GM12878 (cell line): ENCODE results near the gene BICC1. TPM values are rescaled to one million over a fixed set of nuclear protein-coding genes. Genes with fewer than 3 reads are reported as not detected.

Source experiments
- ATAC-seq: fragments of 200-7000 bp; cut with Tn5 transposase; 3 replicates; pipeline ENCODE4 v1.9.1; 2020; ENCODE audit warnings: mild to moderate bottlenecking, moderate library complexity
- BruUV-seq: library from RNA; stranded (reverse); fragments of 400-500 nt; replicated peaks from 2 replicates; lab custom pipeline; 2021; lab: Mats Ljungman, UMichigan
- CTCF ChIA-PET: fragments of 300-600 bp; sonication (Branson Sonifier 250); formaldehyde crosslinking; extraction: SDS; loops from one replicate; lab custom pipeline; 2021; ENCODE audit warnings: inconsistent platforms; lab: Yijun Ruan, JAX
- POLR2A ChIA-PET: fragments of 350-600 bp; formaldehyde crosslinking; extraction: SDS; loops from one replicate; lab custom pipeline; 2021; ENCODE audit warnings: inconsistent platforms; lab: Charles Lee
- RAD21 ChIA-PET: fragments of 300-600 bp; sonication (Branson Sonifier 250); formaldehyde crosslinking; loops from one replicate; lab custom pipeline; 2023; ENCODE audit warnings: antibody characterized with exemption; ENCODE audit not compliant: unreplicated experiment; lab: Charles Lee
- SMC1A ChIA-PET: fragments of 300-600 bp; sonication (Branson Sonifier 250); formaldehyde crosslinking; loops from one replicate; lab custom pipeline; 2023; ENCODE audit not compliant: unreplicated experiment, uncharacterized antibody; lab: Charles Lee
- DNase-seq: peaks from one replicate; pipeline ENCODE4 v3.0.0-alpha.2; 2011; ENCODE audit warnings: low read depth, low spot score
- FAIRE-seq: peaks from 3 replicates; lab custom pipeline; 2011; peaks lifted over from hg19 to GRCh38; lab: Jason Lieb, UNC
- H2AFZ ChIP-seq: 2 replicates; pipeline ENCODE4 v1.6.0; 2011; ENCODE audit warnings: low read depth, low read length, control low read depth; ENCODE audit not compliant: control insufficient read depth
- H3K27ac ChIP-seq: 2 replicates; pipeline ENCODE4 v1.5.1; 2011; ENCODE audit warnings: control low read depth; ENCODE audit not compliant: control insufficient read depth, insufficient read depth
- H3K27me3 ChIP-seq, 2 experiments: replicated peaks in 1 of 2; 2 replicates each; pipeline versions ENCODE4 v1.6.0 to v1.6.1; 2011; ENCODE audit warnings: low read length in 1 of 2; ENCODE audit not compliant: control insufficient read depth in 2 of 2, insufficient read depth in 2 of 2
- H3K36me3 ChIP-seq, 2 experiments: 2 replicates each; pipeline ENCODE4 v1.5.1; 2011; ENCODE audit warnings: low read length in 1 of 2; ENCODE audit not compliant: control insufficient read depth in 2 of 2, insufficient read depth in 2 of 2
- H3K4me1 ChIP-seq: 2 replicates; pipeline ENCODE4 v1.6.1; 2011; ENCODE audit warnings: mild to moderate bottlenecking, low read length, moderate library complexity, mixed read lengths; ENCODE audit not compliant: control insufficient read depth, insufficient read depth
- H3K4me2 ChIP-seq: 2 replicates; pipeline ENCODE4 v1.6.0; 2011; ENCODE audit warnings: control low read depth; ENCODE audit not compliant: control insufficient read depth, insufficient read depth
- H3K4me3 ChIP-seq: fragments of 200-600 bp; sonication (generic); 2 replicates; pipeline ENCODE4 v1.5.1; 2016
- H3K79me2 ChIP-seq: 2 replicates; pipeline ENCODE4 v1.6.0; 2011; ENCODE audit warnings: low read length; ENCODE audit not compliant: control insufficient read depth, insufficient read depth
- H3K9ac ChIP-seq: 2 replicates; pipeline ENCODE4 v1.8.0; 2011; ENCODE audit warnings: low read length, control low read depth, mixed read lengths; ENCODE audit not compliant: control insufficient read depth, insufficient read depth
- H3K9me3 ChIP-seq: replicated peaks from 3 replicates; pipeline ENCODE4 v1.5.1; 2011; ENCODE audit warnings: mild to moderate bottlenecking, low read length; ENCODE audit not compliant: control insufficient read depth, insufficient read depth
- H4K20me1 ChIP-seq: 2 replicates; pipeline ENCODE4 v1.6.0; 2011; ENCODE audit not compliant: control insufficient read depth, insufficient read depth
- ASH2L ChIP-seq: fragments of 300-600, 200-600 bp; sonication (generic); IDR thresholded peaks from 2 replicates; pipeline ENCODE4 v1.6.1; 2017; ENCODE audit warnings: low read depth, mild to moderate bottlenecking, borderline replicate concordance
- CBX3 ChIP-seq: fragments of 200-600 bp; sonication (generic); IDR thresholded peaks from 2 replicates; pipeline ENCODE4 v1.6.1; 2016; ENCODE audit warnings: low read depth, borderline replicate concordance
- CREM ChIP-seq: IDR thresholded peaks from 2 replicates; pipeline ENCODE4 v1.6.1; 2014; ENCODE audit warnings: antibody characterized with exemption, low read depth
- JUND ChIP-seq: IDR thresholded peaks from 2 replicates; pipeline ENCODE4 v1.6.1; 2012; ENCODE audit warnings: low read depth, mild to moderate bottlenecking, low read length, improper control_type of control experiment, moderate library complexity
- NFYA ChIP-seq: IDR thresholded peaks from 2 replicates; pipeline ENCODE4 v1.6.1; 2011; ENCODE audit warnings: low read depth, mild to moderate bottlenecking, low read length, improper control_type of control experiment, borderline replicate concordance
- RCOR1 ChIP-seq: conservative IDR thresholded peaks from 2 replicates; pipeline ENCODE4 v1.6.1; 2012; ENCODE audit warnings: low read depth, low read length, improper control_type of control experiment
- SIX5 ChIP-seq: IDR thresholded peaks from 2 replicates; pipeline ENCODE4 v1.6.1; 2011; ENCODE audit warnings: mild to moderate bottlenecking, low read depth, low read length, moderate library complexity; ENCODE audit not compliant: severe bottlenecking
- SMARCA5 ChIP-seq: fragments of 450-650 bp; IDR thresholded peaks from 2 replicates; pipeline ENCODE4 v1.6.1; 2017; ENCODE audit warnings: mild to moderate bottlenecking
- SREBF1 ChIP-seq: IDR thresholded peaks from 2 replicates; pipeline ENCODE4 v1.6.1; 2012; ENCODE audit warnings: mild to moderate bottlenecking, low read length
- STAT1 ChIP-seq: fragments of 450-650 bp; conservative IDR thresholded peaks from 2 replicates; pipeline ENCODE4 v1.6.1; 2014; ENCODE audit warnings: antibody characterized with exemption, mild to moderate bottlenecking
- TAF1 ChIP-seq: IDR thresholded peaks from 2 replicates; pipeline ENCODE4 v1.6.1; 2011; ENCODE audit warnings: mild to moderate bottlenecking, low read depth, low read length, borderline replicate concordance
- TCF3 ChIP-seq: IDR thresholded peaks from 2 replicates; pipeline ENCODE4 v1.6.1; 2012; ENCODE audit warnings: low read depth, mild to moderate bottlenecking, low read length, borderline replicate concordance; ENCODE audit not compliant: insufficient read depth
- YY1 ChIP-seq: IDR thresholded peaks from 2 replicates; pipeline ENCODE4 v1.6.1; 2011; ENCODE audit warnings: low read depth, mild to moderate bottlenecking, low read length
- WGBS: methylation state at CpG from one replicate; pipeline ENCODE4 v1.1.6; 2016; ENCODE audit warnings: low lambda C conversion rate; ENCODE audit not compliant: insufficient replicate concordance, insufficient coverage; ENCODE audit errors: missing lambda C conversion rate; 5-methylcytosine and 5-hydroxymethylcytosine counted together
- in situ Hi-C: fragments of 300-500 bp; cut with MboI; formaldehyde crosslinking; loops from 9 replicates; pipeline ENCODE4 v1.14.3; 2018; ENCODE audit warnings: mixed read lengths
- intact Hi-C: fragments of 100-400 bp; cut with micrococcal nuclease; formaldehyde crosslinking; loops from one replicate; pipeline ENCODE4 v1.14.2; 2022; ENCODE audit not compliant: unreplicated experiment
- polyA plus RNA-seq, 11 experiments: library from polyadenylated mRNA; depleted of rRNA in 4 of 11; unstranded in 6 of 11; stranded (reverse) in 5 of 11; fragments of >200 nt; fragmentation: Nextera tagmentation in 4 of 11; fragmentation: Illumina TruSeq in 1 of 11; extraction: Ambion mirVana in 4 of 11; extraction: Trizol in 1 of 11; gene quantifications; 1 replicate in 1 of 11; 2 replicates in 10 of 11; pipeline versions ENCODE4 v1.2.1 to v1.2.3, GENCODE V29; 2011 to 2016; ENCODE audit warnings: inconsistent platforms in 2 of 11, missing spikeins in 2 of 11, low read depth in 1 of 11
- total RNA-seq, 4 experiments: library from RNA; depleted of rRNA in 3 of 4; stranded (reverse); fragments of >200 nt in 3 of 4; fragmentation: Illumina TruSeq in 1 of 4; extraction: Trizol in 1 of 4; gene quantifications; 2 replicates each; pipeline versions ENCODE4 v1.2.1 to v1.2.3, GENCODE V29; 2013 to 2021
- TF ChIP-seq, protein P1 (sequence below): fragments of 450-650 bp; IDR thresholded peaks from 2 replicates; pipeline ENCODE4 v1.6.1; 2017; ENCODE audit warnings: antibody characterized with exemption, mild to moderate bottlenecking, moderate library complexity
- TF ChIP-seq, protein P2 (sequence below): IDR thresholded peaks from 2 replicates; pipeline ENCODE4 v1.6.1; 2012; ENCODE audit warnings: mild to moderate bottlenecking, low read depth, low read length
- TF ChIP-seq, protein P3 (sequence below): IDR thresholded peaks from 2 replicates; pipeline ENCODE4 v1.6.1; 2012; ENCODE audit warnings: low read depth, low read length, improper control_type of control experiment

The BICC1 gene
- total and polyA plus RNA-seq, 10 of the 15 experiments (the other 5 are each of a cell fraction or from before 2014, with no cell fraction given), result 0.01 to 0.10 (median 0.04) TPM; not detected in 5

DNA sequence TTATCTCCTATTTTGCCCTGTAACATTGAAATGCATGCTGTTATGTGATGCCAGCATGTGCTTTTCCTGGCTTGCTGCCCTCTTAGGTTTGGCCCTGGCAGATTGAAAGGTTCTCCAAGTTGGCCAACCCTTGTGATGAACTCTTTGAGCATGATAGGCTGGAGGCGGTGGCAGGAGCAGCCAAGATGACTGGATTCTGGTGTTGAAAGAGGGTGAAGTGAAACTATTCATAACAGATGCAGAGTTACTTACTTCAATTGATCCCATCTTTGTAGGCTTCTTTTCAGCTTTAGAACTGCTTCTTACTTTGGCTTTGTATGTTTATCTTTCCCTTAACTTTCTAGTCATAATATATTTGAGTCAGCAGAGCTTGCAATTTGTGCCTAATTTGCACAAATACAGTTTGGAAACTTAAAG lies 57.6 kb downstream of the BICC1 start:
- no peaks in the 10 kb centered on the region for H3K36me3 ChIP-seq
- no peak for TF ChIP-seq TCF3
- TF ChIP-seq ASH2L, result no peak
- TF ChIP-seq YY1, result no peak
- TF ChIP-seq SMARCA5, result no peak
- TF ChIP-seq, protein P1, sequence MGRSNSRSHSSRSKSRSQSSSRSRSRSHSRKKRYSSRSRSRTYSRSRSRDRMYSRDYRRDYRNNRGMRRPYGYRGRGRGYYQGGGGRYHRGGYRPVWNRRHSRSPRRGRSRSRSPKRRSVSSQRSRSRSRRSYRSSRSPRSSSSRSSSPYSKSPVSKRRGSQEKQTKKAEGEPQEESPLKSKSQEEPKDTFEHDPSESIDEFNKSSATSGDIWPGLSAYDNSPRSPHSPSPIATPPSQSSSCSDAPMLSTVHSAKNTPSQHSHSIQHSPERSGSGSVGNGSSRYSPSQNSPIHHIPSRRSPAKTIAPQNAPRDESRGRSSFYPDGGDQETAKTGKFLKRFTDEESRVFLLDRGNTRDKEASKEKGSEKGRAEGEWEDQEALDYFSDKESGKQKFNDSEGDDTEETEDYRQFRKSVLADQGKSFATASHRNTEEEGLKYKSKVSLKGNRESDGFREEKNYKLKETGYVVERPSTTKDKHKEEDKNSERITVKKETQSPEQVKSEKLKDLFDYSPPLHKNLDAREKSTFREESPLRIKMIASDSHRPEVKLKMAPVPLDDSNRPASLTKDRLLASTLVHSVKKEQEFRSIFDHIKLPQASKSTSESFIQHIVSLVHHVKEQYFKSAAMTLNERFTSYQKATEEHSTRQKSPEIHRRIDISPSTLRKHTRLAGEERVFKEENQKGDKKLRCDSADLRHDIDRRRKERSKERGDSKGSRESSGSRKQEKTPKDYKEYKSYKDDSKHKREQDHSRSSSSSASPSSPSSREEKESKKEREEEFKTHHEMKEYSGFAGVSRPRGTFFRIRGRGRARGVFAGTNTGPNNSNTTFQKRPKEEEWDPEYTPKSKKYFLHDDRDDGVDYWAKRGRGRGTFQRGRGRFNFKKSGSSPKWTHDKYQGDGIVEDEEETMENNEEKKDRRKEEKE, result no peak
- TF ChIP-seq, protein P2, sequence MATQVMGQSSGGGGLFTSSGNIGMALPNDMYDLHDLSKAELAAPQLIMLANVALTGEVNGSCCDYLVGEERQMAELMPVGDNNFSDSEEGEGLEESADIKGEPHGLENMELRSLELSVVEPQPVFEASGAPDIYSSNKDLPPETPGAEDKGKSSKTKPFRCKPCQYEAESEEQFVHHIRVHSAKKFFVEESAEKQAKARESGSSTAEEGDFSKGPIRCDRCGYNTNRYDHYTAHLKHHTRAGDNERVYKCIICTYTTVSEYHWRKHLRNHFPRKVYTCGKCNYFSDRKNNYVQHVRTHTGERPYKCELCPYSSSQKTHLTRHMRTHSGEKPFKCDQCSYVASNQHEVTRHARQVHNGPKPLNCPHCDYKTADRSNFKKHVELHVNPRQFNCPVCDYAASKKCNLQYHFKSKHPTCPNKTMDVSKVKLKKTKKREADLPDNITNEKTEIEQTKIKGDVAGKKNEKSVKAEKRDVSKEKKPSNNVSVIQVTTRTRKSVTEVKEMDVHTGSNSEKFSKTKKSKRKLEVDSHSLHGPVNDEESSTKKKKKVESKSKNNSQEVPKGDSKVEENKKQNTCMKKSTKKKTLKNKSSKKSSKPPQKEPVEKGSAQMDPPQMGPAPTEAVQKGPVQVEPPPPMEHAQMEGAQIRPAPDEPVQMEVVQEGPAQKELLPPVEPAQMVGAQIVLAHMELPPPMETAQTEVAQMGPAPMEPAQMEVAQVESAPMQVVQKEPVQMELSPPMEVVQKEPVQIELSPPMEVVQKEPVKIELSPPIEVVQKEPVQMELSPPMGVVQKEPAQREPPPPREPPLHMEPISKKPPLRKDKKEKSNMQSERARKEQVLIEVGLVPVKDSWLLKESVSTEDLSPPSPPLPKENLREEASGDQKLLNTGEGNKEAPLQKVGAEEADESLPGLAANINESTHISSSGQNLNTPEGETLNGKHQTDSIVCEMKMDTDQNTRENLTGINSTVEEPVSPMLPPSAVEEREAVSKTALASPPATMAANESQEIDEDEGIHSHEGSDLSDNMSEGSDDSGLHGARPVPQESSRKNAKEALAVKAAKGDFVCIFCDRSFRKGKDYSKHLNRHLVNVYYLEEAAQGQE, result no peak
- no peak for TF ChIP-seq CBX3
- TF ChIP-seq SIX5, result no peak
- TF ChIP-seq RCOR1, result no peak
- TF ChIP-seq SREBF1, result no peak
- TF ChIP-seq JUND, result no peak
- no peak for TF ChIP-seq TAF1
- TF ChIP-seq, protein P3, sequence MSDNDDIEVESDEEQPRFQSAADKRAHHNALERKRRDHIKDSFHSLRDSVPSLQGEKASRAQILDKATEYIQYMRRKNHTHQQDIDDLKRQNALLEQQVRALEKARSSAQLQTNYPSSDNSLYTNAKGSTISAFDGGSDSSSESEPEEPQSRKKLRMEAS, result no peak
- no peak for TF ChIP-seq NFYA
- TF ChIP-seq CREM, result no peak
- no peak for TF ChIP-seq STAT1
- H3K4me3 ChIP-seq, result no peak overlapping the region
- H3K79me2 ChIP-seq, result no peaks in the 10 kb centered on the region
- no TSS peak for BruUV-seq
- DNase-seq (no peak), ATAC-seq (no peak), FAIRE-seq (no peak)
- WGBS, result 79% methylated on average over 1 of the region's 1 CpG
- intact Hi-C loops, result no loop called here
- ChIA-PET SMC1A (no interaction called here), POLR2A (no interaction called here), RAD21 (no interaction called here), CTCF (no interaction called here)
- H2AFZ ChIP-seq, result no peak overlapping the region
- no peaks in the 10 kb centered on the region for H3K9me3 ChIP-seq
- H4K20me1 ChIP-seq, result no peaks in the 10 kb centered on the region
- no peak overlapping the region for H3K4me2 ChIP-seq
- H3K9ac ChIP-seq, result no peak overlapping the region
- H3K27me3 ChIP-seq, result no peaks in the 10 kb centered on the region
- no peak overlapping the region for H3K27ac ChIP-seq
- in situ Hi-C loops, result no loop called here
- no peaks in the 10 kb centered on the region for H3K4me1 ChIP-seq
